CD8-positive, alpha-beta memory T cell (primary cell): ENCODE results near the gene HMGXB3. TPM values are rescaled to one million over a fixed set of nuclear protein-coding genes. Genes with fewer than 3 reads are reported as not detected.

Experiments used
- CTCF ChIA-PET: fragments of 350-600 bp; sonication (Branson Sonifier 250); formaldehyde crosslinking; loops from one replicate; lab custom pipeline; 2021; ENCODE audit warnings: antibody characterized with exemption; lab: Charles Lee
- POLR2A ChIA-PET: fragments of 350-600 bp; sonication (Branson Sonifier 250); formaldehyde crosslinking; loops from one replicate; lab custom pipeline; 2021; ENCODE audit warnings: antibody characterized with exemption; lab: Charles Lee
- DNase-seq, 5 donors: peaks; one replicate each; pipeline versions ENCODE4 v3.0.0 to v3.0.0-alpha.2; 2020 to 2022; ENCODE audit warnings: mixed read lengths in 1 of 5
- H3K27ac ChIP-seq: one replicate; pipeline ENCODE4 v1.7.0; 2013; ENCODE audit warnings: low read depth, mild to moderate bottlenecking, low read length, moderate library complexity
- H3K27me3 ChIP-seq: 2 replicates; pipeline ENCODE4 v1.7.0; 2013; ENCODE audit warnings: low read length, mild to moderate bottlenecking; ENCODE audit not compliant: insufficient read depth, poor library complexity, severe bottlenecking
- H3K36me3 ChIP-seq: 2 replicates; pipeline ENCODE4 v1.7.0; 2013; ENCODE audit warnings: mild to moderate bottlenecking, low read length, moderate library complexity; ENCODE audit not compliant: insufficient read depth
- H3K4me1 ChIP-seq: 2 replicates; pipeline ENCODE4 v1.7.0; 2013; ENCODE audit warnings: mild to moderate bottlenecking, low read length, moderate library complexity; ENCODE audit not compliant: insufficient read depth
- H3K4me3 ChIP-seq: 2 replicates; pipeline ENCODE4 v1.7.0; 2013; ENCODE audit warnings: mild to moderate bottlenecking, low read length
- H3K9me3 ChIP-seq: 2 replicates; pipeline ENCODE4 v1.7.0; 2013; ENCODE audit warnings: mild to moderate bottlenecking, low read length
- H3K27ac Mint-ChIP-seq, 8 donors: one replicate each; pipeline ENCODE4 v1.8.0; 2020 to 2021; ENCODE audit warnings: mixed read lengths in 8 of 8, mild to moderate bottlenecking in 6 of 8, inconsistent platforms in 3 of 8, moderate library complexity in 3 of 8
- H3K27me3 Mint-ChIP-seq, 2 donors: one replicate each; pipeline ENCODE4 v1.8.0; 2020 to 2021; ENCODE audit warnings: mixed read lengths in 2 of 2, mild to moderate bottlenecking in 1 of 2, moderate library complexity in 1 of 2
- H3K36me3 Mint-ChIP-seq, 3 donors: one replicate each; pipeline ENCODE4 v1.8.0; 2020 to 2021; ENCODE audit warnings: mixed read lengths in 3 of 3, inconsistent platforms in 1 of 3, mild to moderate bottlenecking in 1 of 3
- H3K4me1 Mint-ChIP-seq, 3 donors: one replicate each; pipeline ENCODE4 v1.8.0; 2020 to 2021; ENCODE audit warnings: mixed read lengths in 3 of 3, inconsistent platforms in 1 of 3, mild to moderate bottlenecking in 1 of 3
- H3K4me3 Mint-ChIP-seq, 7 donors: one replicate each; pipeline ENCODE4 v1.8.0; 2020 to 2021; ENCODE audit warnings: mixed read lengths in 7 of 7, mild to moderate bottlenecking in 6 of 7, moderate library complexity in 4 of 7, inconsistent platforms in 2 of 7
- H3K9me3 Mint-ChIP-seq, 5 donors: one replicate each; pipeline ENCODE4 v1.8.0; 2020 to 2022; ENCODE audit warnings: mixed read lengths in 5 of 5, mild to moderate bottlenecking in 3 of 5, moderate library complexity in 2 of 5, inconsistent platforms in 1 of 5
- polyA plus RNA-seq: library from polyadenylated mRNA; unstranded; fragments of 300-500 nt; fragmentation: Illumina TruSeq; gene quantifications from one replicate; pipeline ENCODE4 v1.2.3, GENCODE V29; 2021
- total RNA-seq, 2 experiments: library from RNA; stranded (reverse); gene quantifications; one replicate each; pipeline ENCODE4 v1.2.3, GENCODE V29; 2021

Gene HMGXB3
- total and polyA plus RNA-seq, 3 experiments from 2014 or later, result 15.3 to 40.7 (median 36.8) TPM

DNA sequence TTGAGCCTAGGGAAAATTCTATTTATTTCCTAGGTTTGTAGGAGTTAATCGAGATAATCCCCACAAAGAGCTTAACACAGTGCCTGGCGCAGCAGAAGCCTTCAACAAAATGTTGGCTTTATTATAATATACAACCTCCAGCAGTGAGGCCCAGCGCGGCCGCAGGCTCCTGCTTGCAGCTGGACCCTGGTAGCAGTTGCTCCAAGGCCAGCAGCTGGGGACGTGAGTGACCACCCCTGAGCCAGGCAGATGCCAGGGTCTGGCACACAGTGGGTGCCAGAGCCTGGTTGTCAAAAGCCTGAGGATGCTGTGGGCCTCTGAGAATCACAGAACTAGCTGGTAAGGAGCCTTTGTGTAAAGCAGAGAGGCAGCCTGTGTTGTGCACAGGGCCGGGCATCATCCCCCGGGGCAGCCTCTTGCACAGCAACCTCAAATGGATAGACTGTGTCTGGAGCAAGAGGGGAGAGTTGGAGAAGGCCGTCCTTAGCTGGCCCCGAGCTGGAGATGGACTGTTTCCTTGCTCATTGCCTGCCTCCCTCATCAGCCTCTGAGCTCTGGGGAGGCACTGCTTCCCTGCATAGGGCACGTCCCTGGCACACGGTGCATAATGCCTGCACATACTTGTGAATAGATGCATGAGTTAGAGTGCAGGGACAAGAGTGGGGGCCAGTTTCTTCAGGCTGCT lies 68.6 kb downstream of the HMGXB3 start:
- no peaks in the 10 kb centered on the region for H3K9me3 Mint-ChIP-seq
- Histone ChIP-seq H3K27me3 (no peaks in the 10 kb centered on the region), H3K27ac (no peak overlapping the region), H3K9me3 (no peaks in the 10 kb centered on the region), H3K4me3 (no peak overlapping the region), H3K36me3 (no peaks in the 10 kb centered on the region), H3K4me1 (no peaks in the 10 kb centered on the region)
- no peak overlapping the region for H3K4me3 Mint-ChIP-seq
- peaks cover 4 to 7% (median 4%) of the 10 kb centered on the region in 3 donors for H3K4me1 Mint-ChIP-seq
- POLR2A ChIA-PET, result no interaction called here
- no peaks in the 10 kb centered on the region for H3K36me3 Mint-ChIP-seq
- CTCF ChIA-PET, result interaction anchor here (1.2 kb wide), 1 partner anchor 14 kb away, joined by 3 read pairs; no protein-coding TSS in a partner anchor
- H3K27ac Mint-ChIP-seq, result no peak overlapping the region
- peaks cover 0 to 2% of the 10 kb centered on the region in 2 donors for H3K27me3 Mint-ChIP-seq
- no peak for DNase-seq

DNA sequence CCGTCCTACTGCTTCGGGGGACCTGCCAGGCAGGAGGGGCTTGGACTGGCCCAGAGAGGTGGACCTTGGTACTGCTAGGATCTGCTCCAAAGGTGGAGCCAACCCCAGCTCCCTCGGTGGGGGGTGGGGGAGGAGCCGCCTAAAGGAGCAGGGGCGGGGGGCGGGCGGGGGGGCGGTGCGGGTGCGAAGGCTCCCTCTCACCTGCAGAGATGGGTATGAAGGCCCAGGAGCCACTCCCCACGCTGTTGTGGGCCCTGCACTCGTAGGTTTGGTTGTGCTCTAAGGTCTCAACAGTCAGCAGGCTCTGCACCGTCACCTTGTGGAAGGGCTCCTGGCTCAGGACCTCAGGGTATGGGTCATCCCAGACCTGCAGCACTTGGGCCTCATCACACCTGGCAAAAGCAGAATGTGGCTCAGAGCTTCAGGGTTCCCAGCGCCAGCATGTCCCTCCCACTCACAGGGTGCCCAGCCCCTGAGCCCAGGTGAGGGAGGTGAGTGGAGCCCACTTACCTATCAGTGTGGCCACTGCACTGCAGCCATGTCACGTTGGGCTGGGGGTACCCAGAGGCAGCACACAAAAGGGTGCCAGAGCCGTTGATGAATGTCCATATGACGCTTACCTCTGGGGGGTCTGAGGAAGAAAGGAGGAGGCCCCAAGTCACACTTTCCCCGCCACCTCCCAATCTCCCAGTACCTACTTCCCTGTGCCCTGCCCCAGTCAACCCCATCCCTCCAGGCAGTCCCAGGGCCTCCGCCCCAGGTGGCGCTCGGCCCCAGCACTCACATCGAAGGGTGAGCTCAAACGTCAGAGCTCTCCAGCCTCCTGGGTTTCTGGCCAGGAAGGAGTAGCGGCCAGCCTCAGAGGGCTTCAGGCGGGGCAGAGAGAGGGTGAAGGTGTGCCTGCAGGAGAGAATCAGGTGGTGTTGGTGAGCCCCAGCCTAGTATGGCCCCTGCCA lies 69.4 kb downstream of the HMGXB3 start:
- Mint-ChIP-seq H3K27ac (no peak overlapping the region), H3K4me1 (peaks cover 4 to 7% (median 4%) of the 10 kb centered on the region in 3 donors), H3K27me3 (peaks cover 0 to 2% of the 10 kb centered on the region in 2 donors), H3K36me3 (no peaks in the 10 kb centered on the region), H3K9me3 (no peaks in the 10 kb centered on the region), H3K4me3 (no peak overlapping the region)
- ChIA-PET POLR2A (no interaction called here), CTCF (interaction anchor here (1.2 kb wide), 1 partner anchor 15 kb away, joined by 3 read pairs; no protein-coding TSS in a partner anchor)
- Histone ChIP-seq H3K4me3 (no peak overlapping the region), H3K4me1 (no peaks in the 10 kb centered on the region), H3K27me3 (peaks cover under 1% of the 10 kb centered on the region), H3K36me3 (no peaks in the 10 kb centered on the region), H3K27ac (no peak overlapping the region), H3K9me3 (no peaks in the 10 kb centered on the region)
- DNase-seq, result no peak

DNA sequence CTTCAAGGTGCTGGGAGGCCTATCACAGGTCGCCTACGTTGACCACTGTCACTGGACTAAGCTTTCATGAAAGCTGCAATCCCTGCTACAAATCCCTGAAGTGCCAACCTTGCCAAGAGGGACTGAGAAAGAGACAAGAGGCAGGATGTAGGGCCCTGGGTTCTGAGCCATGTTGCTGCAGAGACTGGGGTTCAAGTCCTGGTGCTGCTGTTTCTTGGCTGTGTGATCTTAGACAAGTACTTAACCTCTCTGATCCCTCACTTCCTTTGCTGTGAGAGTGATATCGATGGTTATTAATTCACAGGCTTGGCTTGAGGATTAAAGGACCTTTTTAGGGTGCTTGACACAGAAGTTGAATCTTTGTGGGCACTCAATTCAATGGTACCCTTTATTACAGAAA lies 70.3 kb downstream of the HMGXB3 start:
- H3K4me1 Mint-ChIP-seq, result peaks cover 4 to 7% (median 4%) of the 10 kb centered on the region in 3 donors
- Histone ChIP-seq H3K27me3 (peaks cover 5% of the 10 kb centered on the region), H3K4me3 (no peak overlapping the region), H3K27ac (no peak overlapping the region), H3K9me3 (no peaks in the 10 kb centered on the region), H3K36me3 (no peaks in the 10 kb centered on the region), H3K4me1 (no peaks in the 10 kb centered on the region)
- no peak overlapping the region for H3K27ac Mint-ChIP-seq
- no peak for DNase-seq
- ChIA-PET CTCF (no interaction called here), POLR2A (no interaction called here)
- H3K9me3 Mint-ChIP-seq, result no peaks in the 10 kb centered on the region
- H3K27me3 Mint-ChIP-seq, result peaks cover 0 to 2% of the 10 kb centered on the region in 2 donors
- H3K36me3 Mint-ChIP-seq, result no peaks in the 10 kb centered on the region
- no peak overlapping the region for H3K4me3 Mint-ChIP-seq

DNA sequence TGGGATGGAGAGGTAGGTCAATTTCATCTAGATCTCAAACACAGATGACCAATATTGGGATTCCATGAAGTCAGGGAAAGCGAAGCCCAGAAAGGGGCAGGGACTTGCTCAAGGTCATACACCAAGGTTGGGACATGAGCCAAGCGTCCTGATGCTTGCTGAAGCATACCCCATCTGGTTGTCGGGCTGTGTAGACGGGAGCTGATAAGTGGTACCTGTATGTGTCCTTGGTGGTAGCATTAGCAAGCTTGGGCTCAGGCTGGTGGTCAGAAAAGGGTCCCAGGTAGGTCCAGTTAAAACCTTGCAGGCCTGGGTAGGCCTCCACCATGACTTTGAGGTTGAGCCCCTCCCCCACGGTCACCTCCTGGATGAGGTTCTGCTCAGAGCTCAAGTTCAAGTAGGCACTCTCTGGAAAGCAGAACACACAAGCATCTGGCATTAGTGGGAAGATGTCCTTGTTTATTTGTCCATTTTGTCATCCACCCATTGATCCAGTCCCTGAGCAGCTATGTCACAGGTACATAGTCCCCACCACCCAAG lies 72.6 kb downstream of the HMGXB3 start:
- Histone ChIP-seq H3K4me1 (no peaks in the 10 kb centered on the region), H3K27ac (no peak overlapping the region), H3K36me3 (no peaks in the 10 kb centered on the region), H3K4me3 (no peak overlapping the region), H3K27me3 (peaks cover 5% of the 10 kb centered on the region), H3K9me3 (no peaks in the 10 kb centered on the region)
- ChIA-PET POLR2A (no interaction called here), CTCF (no interaction called here)
- Mint-ChIP-seq H3K36me3 (no peaks in the 10 kb centered on the region), H3K4me1 (no peaks in the 10 kb centered on the region), H3K27ac (no peak overlapping the region), H3K9me3 (no peaks in the 10 kb centered on the region), H3K4me3 (no peak overlapping the region), H3K27me3 (peaks cover 2 to 6% of the 10 kb centered on the region in 2 donors)
- no peak for DNase-seq

DNA sequence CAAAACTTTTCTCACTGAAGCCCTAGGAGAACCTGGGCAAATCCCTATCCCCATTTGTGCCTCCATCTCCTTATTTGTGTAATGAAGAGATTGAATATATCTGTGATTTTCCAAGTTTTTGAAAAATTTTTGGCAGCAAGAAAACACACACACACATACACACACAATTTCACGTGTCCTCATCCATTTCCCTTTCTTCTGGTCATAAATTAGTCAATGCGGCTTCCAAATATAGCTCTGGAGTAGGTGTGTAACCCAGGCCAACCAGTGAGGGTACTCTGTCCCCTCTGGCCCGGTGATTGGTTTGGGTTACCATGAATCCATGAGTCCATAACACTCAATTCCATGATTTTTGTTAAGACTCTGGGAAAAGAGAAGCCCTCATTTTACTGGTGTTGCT lies 73.1 kb downstream of the HMGXB3 start:
- Mint-ChIP-seq H3K9me3 (no peaks in the 10 kb centered on the region), H3K4me3 (no peak overlapping the region), H3K4me1 (no peaks in the 10 kb centered on the region), H3K36me3 (no peaks in the 10 kb centered on the region), H3K27ac (no peak overlapping the region), H3K27me3 (peaks cover 3 to 10% of the 10 kb centered on the region in 2 donors)
- peaks cover 5% of the 10 kb centered on the region for H3K27me3 ChIP-seq
- CTCF ChIA-PET, result interaction anchor here (0.9 kb wide), 1 partner anchor 11 kb away, joined by 3 read pairs; no protein-coding TSS in a partner anchor
- no peak overlapping the region for H3K27ac ChIP-seq
- no peak overlapping the region for H3K4me3 ChIP-seq
- POLR2A ChIA-PET, result no interaction called here
- H3K4me1 ChIP-seq, result no peaks in the 10 kb centered on the region
- no peak for DNase-seq
- no peaks in the 10 kb centered on the region for H3K36me3 ChIP-seq
- H3K9me3 ChIP-seq, result no peaks in the 10 kb centered on the region

DNA sequence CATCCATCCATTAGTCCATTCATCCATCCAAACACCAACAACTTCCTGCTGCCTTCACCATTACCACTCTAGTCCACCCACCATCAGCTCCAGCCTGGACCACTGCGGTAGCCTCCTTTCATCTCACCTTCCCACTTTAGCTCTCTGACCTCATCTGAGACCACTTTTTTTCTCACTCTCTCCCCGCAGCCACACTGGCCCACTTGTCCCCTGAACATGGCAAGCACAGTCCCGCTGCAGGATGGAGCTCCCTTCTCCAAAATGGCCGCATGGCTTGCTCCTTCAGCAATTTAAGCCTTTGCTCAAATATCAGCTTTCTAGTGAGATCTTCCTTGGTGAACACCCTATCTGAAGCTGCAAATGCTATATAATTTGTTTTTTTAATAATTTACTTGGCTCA lies 74.7 kb downstream of the HMGXB3 start:
- CTCF ChIA-PET, result no interaction called here
- Mint-ChIP-seq H3K27ac (no peak overlapping the region), H3K4me3 (no peak overlapping the region), H3K4me1 (no peaks in the 10 kb centered on the region), H3K36me3 (no peaks in the 10 kb centered on the region), H3K9me3 (no peaks in the 10 kb centered on the region), H3K27me3 (peaks cover 6 to 18% of the 10 kb centered on the region in 2 donors)
- Histone ChIP-seq H3K9me3 (no peaks in the 10 kb centered on the region), H3K27ac (no peak overlapping the region), H3K4me3 (no peak overlapping the region), H3K4me1 (no peaks in the 10 kb centered on the region), H3K27me3 (peaks cover 5% of the 10 kb centered on the region), H3K36me3 (no peaks in the 10 kb centered on the region)
- no peak for DNase-seq
- POLR2A ChIA-PET, result no interaction called here

DNA sequence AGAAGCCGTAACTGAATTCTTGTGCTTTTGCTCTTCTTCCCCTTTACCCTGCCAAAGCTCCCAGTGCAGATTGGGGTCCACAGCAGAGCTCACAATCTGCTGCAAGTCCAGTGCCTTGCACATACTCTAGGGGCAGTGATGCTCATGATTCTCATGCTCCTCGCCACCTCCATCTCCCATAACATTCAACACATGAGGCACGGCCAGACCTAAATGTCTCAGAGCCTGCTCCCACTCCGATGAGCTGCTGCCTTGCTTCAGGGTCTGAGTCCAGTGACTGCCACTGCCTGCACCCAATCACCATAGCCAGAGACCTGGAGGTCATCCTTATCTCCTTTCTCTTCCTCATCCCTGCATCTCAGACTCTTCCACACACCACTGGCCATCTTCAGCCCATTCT lies 75.3 kb downstream of the HMGXB3 start:
- H3K27me3 Mint-ChIP-seq, result peaks cover 6 to 18% of the 10 kb centered on the region in 2 donors
- no peak overlapping the region for H3K4me3 Mint-ChIP-seq
- ChIA-PET CTCF (no interaction called here), POLR2A (no interaction called here)
- no peak overlapping the region for H3K27ac Mint-ChIP-seq
- no peaks in the 10 kb centered on the region for H3K36me3 Mint-ChIP-seq
- Histone ChIP-seq H3K27ac (no peak overlapping the region), H3K27me3 (peaks cover 5% of the 10 kb centered on the region), H3K36me3 (no peaks in the 10 kb centered on the region), H3K9me3 (no peaks in the 10 kb centered on the region), H3K4me1 (no peaks in the 10 kb centered on the region), H3K4me3 (no peak overlapping the region)
- DNase-seq, result no peak
- no peaks in the 10 kb centered on the region for H3K4me1 Mint-ChIP-seq
- H3K9me3 Mint-ChIP-seq, result no peaks in the 10 kb centered on the region

DNA sequence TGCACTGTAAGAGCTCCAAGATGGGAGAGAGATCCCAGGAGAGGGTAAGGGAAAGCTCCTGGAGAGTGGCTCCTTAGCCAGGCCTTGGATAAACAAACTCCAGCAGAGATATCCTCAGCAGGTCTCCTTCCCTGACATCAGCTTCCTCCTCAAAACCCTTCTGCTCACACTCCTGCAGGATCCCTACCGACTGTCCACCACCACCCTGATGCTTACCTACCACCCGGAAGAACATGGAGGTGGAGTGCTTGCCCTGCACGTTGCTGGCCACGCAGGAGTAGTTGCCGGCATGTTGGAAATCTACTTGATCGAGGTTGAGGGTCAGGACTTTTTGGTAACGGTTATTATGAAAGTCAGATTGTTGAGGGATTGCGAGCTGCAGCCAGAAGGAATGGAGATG lies 76.5 kb downstream of the HMGXB3 start:
- H3K36me3 ChIP-seq, result no peaks in the 10 kb centered on the region
- no peak for DNase-seq
- ChIA-PET CTCF (no interaction called here), POLR2A (no interaction called here)
- no peak overlapping the region for H3K27ac Mint-ChIP-seq
- no peaks in the 10 kb centered on the region for H3K9me3 Mint-ChIP-seq
- no peaks in the 10 kb centered on the region for H3K36me3 Mint-ChIP-seq
- H3K27me3 ChIP-seq, result peaks cover 13% of the 10 kb centered on the region
- no peak overlapping the region for H3K4me3 ChIP-seq
- H3K27ac ChIP-seq, result no peak overlapping the region
- H3K27me3 Mint-ChIP-seq, result peaks cover 9 to 26% of the 10 kb centered on the region in 2 donors
- no peaks in the 10 kb centered on the region for H3K4me1 ChIP-seq
- H3K4me1 Mint-ChIP-seq, result peaks cover 0 to 2% (median 0%) of the 10 kb centered on the region in 3 donors
- no peak overlapping the region for H3K4me3 Mint-ChIP-seq
- H3K9me3 ChIP-seq, result no peaks in the 10 kb centered on the region
